Gastroesophageal sphincter (tissue), 3 donors: ENCODE results near the gene ZNF792.

Experiments
- POLR2A ChIP-seq, 2 donors: fragments of 450-650 bp; IDR thresholded peaks; one replicate each; pipeline ENCODE4 v1.6.1; 2017; ENCODE audit warnings: antibody characterized with exemption in 2 of 2, mild to moderate bottlenecking in 2 of 2, moderate library complexity in 1 of 2
- POLR2AphosphoS5 ChIP-seq: sonication (generic); formaldehyde crosslinking; IDR thresholded peaks from one replicate; pipeline ENCODE4 v1.6.1; 2017; ENCODE audit warnings: antibody characterized with exemption
- TF ChIP-seq, protein P1 (sequence below), 4 experiments: fragments of 200-600 bp in 2 of 4; fragments of 450-650 bp in 2 of 4; sonication (generic) in 1 of 4; IDR thresholded peaks; one replicate each; pipeline ENCODE4 v1.5.1; 2017 to 2019; ENCODE audit warnings: antibody characterized with exemption in 4 of 4, mild to moderate bottlenecking in 2 of 4, moderate library complexity in 2 of 4

DNA sequence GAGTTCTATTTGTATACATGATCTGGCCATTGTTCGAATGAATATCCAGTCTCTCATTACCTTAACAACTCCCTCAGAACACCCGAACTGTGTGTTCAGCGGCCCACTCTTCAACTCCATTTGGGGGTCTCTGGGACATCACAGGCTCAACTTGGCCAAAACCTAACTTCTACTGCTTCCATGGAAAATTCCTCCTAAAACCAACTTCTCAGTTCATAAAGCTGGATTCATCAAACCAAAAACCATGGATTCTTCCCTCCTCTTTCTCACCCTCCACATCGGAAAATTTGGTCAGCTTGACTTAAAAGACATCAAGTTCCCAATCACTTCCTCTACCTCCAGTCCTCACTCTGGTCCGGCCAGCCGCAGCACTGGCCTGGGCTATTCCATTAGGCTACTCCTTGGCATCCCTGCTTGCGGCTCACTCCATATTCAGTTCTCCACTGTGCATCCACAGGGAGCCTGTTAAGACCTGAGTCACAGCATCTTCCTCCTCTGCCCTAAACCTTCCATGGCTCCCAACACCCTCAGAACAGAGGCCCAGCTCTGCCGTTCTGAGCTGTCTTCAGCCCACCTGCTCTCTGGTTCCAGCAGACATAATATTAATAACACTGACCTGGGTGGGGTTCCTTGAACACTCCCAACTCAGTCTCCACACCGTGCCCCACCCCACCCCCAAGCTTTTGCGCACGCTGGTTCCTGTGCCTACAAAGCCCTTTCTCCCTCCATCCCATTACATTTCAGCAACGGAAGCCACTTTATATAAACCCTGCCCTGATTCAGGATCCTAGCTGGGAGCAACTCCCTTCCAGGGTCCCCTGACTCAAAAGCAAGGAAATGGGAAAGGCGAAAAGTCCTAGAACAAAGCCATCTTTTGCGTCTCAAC is 1.1 kb downstream of the ZNF792 start:
- TF ChIP-seq POLR2A (IDR thresholded peaks at IDR 0.05) (no peak), POLR2AphosphoS5 (no peak)
- TF ChIP-seq, protein P1, sequence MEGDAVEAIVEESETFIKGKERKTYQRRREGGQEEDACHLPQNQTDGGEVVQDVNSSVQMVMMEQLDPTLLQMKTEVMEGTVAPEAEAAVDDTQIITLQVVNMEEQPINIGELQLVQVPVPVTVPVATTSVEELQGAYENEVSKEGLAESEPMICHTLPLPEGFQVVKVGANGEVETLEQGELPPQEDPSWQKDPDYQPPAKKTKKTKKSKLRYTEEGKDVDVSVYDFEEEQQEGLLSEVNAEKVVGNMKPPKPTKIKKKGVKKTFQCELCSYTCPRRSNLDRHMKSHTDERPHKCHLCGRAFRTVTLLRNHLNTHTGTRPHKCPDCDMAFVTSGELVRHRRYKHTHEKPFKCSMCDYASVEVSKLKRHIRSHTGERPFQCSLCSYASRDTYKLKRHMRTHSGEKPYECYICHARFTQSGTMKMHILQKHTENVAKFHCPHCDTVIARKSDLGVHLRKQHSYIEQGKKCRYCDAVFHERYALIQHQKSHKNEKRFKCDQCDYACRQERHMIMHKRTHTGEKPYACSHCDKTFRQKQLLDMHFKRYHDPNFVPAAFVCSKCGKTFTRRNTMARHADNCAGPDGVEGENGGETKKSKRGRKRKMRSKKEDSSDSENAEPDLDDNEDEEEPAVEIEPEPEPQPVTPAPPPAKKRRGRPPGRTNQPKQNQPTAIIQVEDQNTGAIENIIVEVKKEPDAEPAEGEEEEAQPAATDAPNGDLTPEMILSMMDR (IDR thresholded peaks at IDR 0.05), result no peak
